Neural cell (in vitro differentiated cells): ENCODE results near the gene ENPP7. TPM values are rescaled to one million over a fixed set of nuclear protein-coding genes. Genes with fewer than 3 reads are reported as not detected.

Experiments used
- H2AFZ ChIP-seq: fragments of 200-600, 300-800 bp; sonication (generic), shearing (Covaris generic); 2 replicates; pipeline ENCODE4 v1.6.0; 2014; ENCODE audit warnings: low read depth, mild to moderate bottlenecking, antibody characterized with exemption, low read length, moderate library complexity
- H3F3A ChIP-seq: fragments of 200-600 bp; shearing (Covaris generic); 2 replicates; pipeline ENCODE4 v1.6.1; 2016; ENCODE audit warnings: mild to moderate bottlenecking, moderate library complexity, mixed read lengths, antibody characterized with exemption, low read length; ENCODE audit not compliant: insufficient read depth, poor library complexity, severe bottlenecking
- H3K27ac ChIP-seq: fragments of 200-600, 300-800 bp; sonication (generic), shearing (Covaris generic); 2 replicates; pipeline ENCODE4 v1.5.1; 2014; ENCODE audit warnings: mild to moderate bottlenecking, low read length, moderate library complexity
- H3K27me3 ChIP-seq: fragments of 300-800, 200-600 bp; sonication (generic), shearing (Covaris generic); 2 replicates; pipeline ENCODE4 v1.6.0; 2014; ENCODE audit warnings: mild to moderate bottlenecking, low read depth, low read length, moderate library complexity; ENCODE audit not compliant: insufficient read depth
- H3K36me3 ChIP-seq: fragments of 300-800, 200-600 bp; sonication (generic), shearing (Covaris generic); 2 replicates; pipeline ENCODE4 v1.5.1; 2014; ENCODE audit warnings: mild to moderate bottlenecking, antibody characterized with exemption, low read length, moderate library complexity; ENCODE audit not compliant: insufficient read depth
- H3K4me2 ChIP-seq: fragments of 300-800, 200-600 bp; sonication (generic), shearing (Covaris generic); 2 replicates; pipeline ENCODE4 v1.6.0; 2014; ENCODE audit warnings: mild to moderate bottlenecking, low read length
- H3K4me3 ChIP-seq: fragments of 300-800, 200-600 bp; sonication (generic), shearing (Covaris generic); 2 replicates; pipeline ENCODE4 v1.5.1; 2014; ENCODE audit warnings: mild to moderate bottlenecking, low read length, moderate library complexity
- H3K79me2 ChIP-seq: fragments of 200-600 bp; shearing (Covaris generic); replicated peaks from 2 replicates; pipeline ENCODE4 v1.6.0; 2014; ENCODE audit warnings: mild to moderate bottlenecking, low read length, moderate library complexity; ENCODE audit not compliant: insufficient read depth
- H3K9ac ChIP-seq: fragments of 300-800, 200-600 bp; sonication (generic), shearing (Covaris generic); 2 replicates; pipeline ENCODE4 v1.6.1; 2016; ENCODE audit warnings: mild to moderate bottlenecking, low read length, mixed read lengths
- H3K9me2 ChIP-seq: fragments of 200-600 bp; shearing (Covaris generic); 2 replicates; pipeline ENCODE4 v1.6.1; 2016; ENCODE audit warnings: mild to moderate bottlenecking, low read length, mixed read lengths; ENCODE audit not compliant: insufficient read depth
- H3K9me3 ChIP-seq: fragments of 200-600, 300-800 bp; sonication (generic), shearing (Covaris generic); 2 replicates; pipeline ENCODE4 v1.6.1; 2016; ENCODE audit warnings: mild to moderate bottlenecking, mixed run types, low read length, moderate library complexity, mixed read lengths
- H4K20me1 ChIP-seq: fragments of 200-600 bp; shearing (Covaris generic); 2 replicates; pipeline ENCODE4 v1.6.1; 2016; ENCODE audit warnings: mild to moderate bottlenecking, mixed run types; ENCODE audit not compliant: insufficient read depth
- EP300 ChIP-seq: fragments of 450-650 bp; conservative IDR thresholded peaks from 2 replicates; pipeline ENCODE4 v1.6.1; 2014; ENCODE audit warnings: antibody characterized with exemption, mild to moderate bottlenecking, moderate library complexity; ENCODE audit not compliant: poor library complexity, severe bottlenecking
- EZH2 ChIP-seq: fragments of 200-600, 300-800 bp; shearing (Covaris generic), sonication (generic); IDR thresholded peaks from 2 replicates; pipeline ENCODE4 v1.6.1; 2014; ENCODE audit warnings: antibody characterized with exemption, low read length, borderline replicate concordance, mild to moderate bottlenecking; ENCODE audit not compliant: insufficient read depth, poor library complexity, severe bottlenecking
- MXI1 ChIP-seq: fragments of 450-650 bp; conservative IDR thresholded peaks from 2 replicates; pipeline ENCODE4 v1.6.1; 2014; ENCODE audit warnings: antibody characterized with exemption, mild to moderate bottlenecking; ENCODE audit not compliant: poor library complexity, severe bottlenecking
- POLR2AphosphoS5 ChIP-seq: IDR thresholded peaks from 2 replicates; pipeline ENCODE4 v1.6.1; 2012
- RAD21 ChIP-seq: fragments of 450-650 bp; conservative IDR thresholded peaks from 2 replicates; pipeline ENCODE4 v1.6.1; 2014; ENCODE audit warnings: antibody characterized with exemption, mild to moderate bottlenecking, moderate library complexity
- SMC3 ChIP-seq: fragments of 450-650 bp; conservative IDR thresholded peaks from 2 replicates; pipeline ENCODE4 v1.6.1; 2014; ENCODE audit warnings: antibody characterized with exemption, mild to moderate bottlenecking, moderate library complexity; ENCODE audit not compliant: poor library complexity
- TAF1 ChIP-seq: IDR thresholded peaks from 2 replicates; pipeline ENCODE4 v1.6.1; 2012; ENCODE audit warnings: low read depth
- polyA plus RNA-seq: library from polyadenylated mRNA; depleted of rRNA; stranded (reverse); fragments of >200 nt; gene quantifications from 2 replicates; pipeline ENCODE4 v1.2.3, GENCODE V29; 2014
- TF ChIP-seq, protein P1 (sequence below): IDR thresholded peaks from 2 replicates; pipeline ENCODE4 v1.6.1; 2012; ENCODE audit warnings: borderline replicate concordance
- TF ChIP-seq, protein P2 (sequence below): fragments of 450-650 bp; IDR thresholded peaks from 2 replicates; pipeline ENCODE4 v1.5.1; 2014; ENCODE audit warnings: antibody characterized with exemption, mild to moderate bottlenecking, moderate library complexity; ENCODE audit not compliant: poor library complexity, severe bottlenecking

ENPP7 gene
- polyA plus RNA-seq, 1 donor from 2014 or later: not detected

DNA sequence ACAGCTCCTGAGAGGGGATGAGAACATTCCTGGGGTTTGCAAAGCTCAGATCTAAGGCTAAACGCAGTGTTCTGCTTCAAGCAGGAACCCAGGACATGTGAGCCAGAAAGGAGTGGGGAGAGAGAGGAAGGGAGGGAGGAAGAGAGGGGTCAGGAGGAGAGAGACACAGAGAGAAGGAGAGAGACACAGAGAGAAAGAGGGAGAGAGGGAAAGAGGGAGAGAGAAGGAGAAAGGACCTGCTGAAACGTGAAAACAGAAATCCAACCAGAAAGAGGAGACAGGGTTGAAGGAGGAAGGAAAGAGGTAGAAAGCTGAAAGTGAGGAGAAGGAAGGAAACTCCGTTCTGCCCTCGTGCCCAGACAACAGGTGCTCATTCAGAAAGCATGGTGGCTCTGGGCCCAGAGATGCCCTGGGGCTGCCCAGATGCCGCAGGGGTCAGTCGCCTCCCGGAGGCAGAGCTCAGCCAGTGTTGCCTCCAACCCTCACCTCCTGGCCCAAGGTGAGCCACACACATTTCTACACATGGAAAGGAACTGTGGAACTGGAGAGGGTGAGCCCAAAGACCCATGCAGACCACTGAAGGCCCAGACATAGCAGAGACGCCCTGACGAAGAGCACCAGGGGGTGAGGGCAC lies 49.0 kb upstream of the ENPP7 start:
- Histone ChIP-seq H3K9me3 (no peaks in the 10 kb centered on the region), H3K79me2 (no peaks in the 10 kb centered on the region), H3K27me3 (no peaks in the 10 kb centered on the region), H3K4me3 (no peak overlapping the region), H3K9me2 (no peaks in the 10 kb centered on the region), H3K9ac (no peak overlapping the region), H4K20me1 (no peaks in the 10 kb centered on the region), H2AFZ (no peak overlapping the region), H3F3A (no peaks in the 10 kb centered on the region), H3K27ac (no peak overlapping the region), H3K36me3 (no peaks in the 10 kb centered on the region), H3K4me2 (no peak overlapping the region)
- TF ChIP-seq SMC3 (no peak), EP300 (no peak), RAD21 (no peak), TAF1 (no peak), EZH2 (no peak), POLR2AphosphoS5 (no peak), MXI1 (no peak)
- TF ChIP-seq, protein P1, sequence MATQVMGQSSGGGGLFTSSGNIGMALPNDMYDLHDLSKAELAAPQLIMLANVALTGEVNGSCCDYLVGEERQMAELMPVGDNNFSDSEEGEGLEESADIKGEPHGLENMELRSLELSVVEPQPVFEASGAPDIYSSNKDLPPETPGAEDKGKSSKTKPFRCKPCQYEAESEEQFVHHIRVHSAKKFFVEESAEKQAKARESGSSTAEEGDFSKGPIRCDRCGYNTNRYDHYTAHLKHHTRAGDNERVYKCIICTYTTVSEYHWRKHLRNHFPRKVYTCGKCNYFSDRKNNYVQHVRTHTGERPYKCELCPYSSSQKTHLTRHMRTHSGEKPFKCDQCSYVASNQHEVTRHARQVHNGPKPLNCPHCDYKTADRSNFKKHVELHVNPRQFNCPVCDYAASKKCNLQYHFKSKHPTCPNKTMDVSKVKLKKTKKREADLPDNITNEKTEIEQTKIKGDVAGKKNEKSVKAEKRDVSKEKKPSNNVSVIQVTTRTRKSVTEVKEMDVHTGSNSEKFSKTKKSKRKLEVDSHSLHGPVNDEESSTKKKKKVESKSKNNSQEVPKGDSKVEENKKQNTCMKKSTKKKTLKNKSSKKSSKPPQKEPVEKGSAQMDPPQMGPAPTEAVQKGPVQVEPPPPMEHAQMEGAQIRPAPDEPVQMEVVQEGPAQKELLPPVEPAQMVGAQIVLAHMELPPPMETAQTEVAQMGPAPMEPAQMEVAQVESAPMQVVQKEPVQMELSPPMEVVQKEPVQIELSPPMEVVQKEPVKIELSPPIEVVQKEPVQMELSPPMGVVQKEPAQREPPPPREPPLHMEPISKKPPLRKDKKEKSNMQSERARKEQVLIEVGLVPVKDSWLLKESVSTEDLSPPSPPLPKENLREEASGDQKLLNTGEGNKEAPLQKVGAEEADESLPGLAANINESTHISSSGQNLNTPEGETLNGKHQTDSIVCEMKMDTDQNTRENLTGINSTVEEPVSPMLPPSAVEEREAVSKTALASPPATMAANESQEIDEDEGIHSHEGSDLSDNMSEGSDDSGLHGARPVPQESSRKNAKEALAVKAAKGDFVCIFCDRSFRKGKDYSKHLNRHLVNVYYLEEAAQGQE: no peak
- TF ChIP-seq, protein P2, sequence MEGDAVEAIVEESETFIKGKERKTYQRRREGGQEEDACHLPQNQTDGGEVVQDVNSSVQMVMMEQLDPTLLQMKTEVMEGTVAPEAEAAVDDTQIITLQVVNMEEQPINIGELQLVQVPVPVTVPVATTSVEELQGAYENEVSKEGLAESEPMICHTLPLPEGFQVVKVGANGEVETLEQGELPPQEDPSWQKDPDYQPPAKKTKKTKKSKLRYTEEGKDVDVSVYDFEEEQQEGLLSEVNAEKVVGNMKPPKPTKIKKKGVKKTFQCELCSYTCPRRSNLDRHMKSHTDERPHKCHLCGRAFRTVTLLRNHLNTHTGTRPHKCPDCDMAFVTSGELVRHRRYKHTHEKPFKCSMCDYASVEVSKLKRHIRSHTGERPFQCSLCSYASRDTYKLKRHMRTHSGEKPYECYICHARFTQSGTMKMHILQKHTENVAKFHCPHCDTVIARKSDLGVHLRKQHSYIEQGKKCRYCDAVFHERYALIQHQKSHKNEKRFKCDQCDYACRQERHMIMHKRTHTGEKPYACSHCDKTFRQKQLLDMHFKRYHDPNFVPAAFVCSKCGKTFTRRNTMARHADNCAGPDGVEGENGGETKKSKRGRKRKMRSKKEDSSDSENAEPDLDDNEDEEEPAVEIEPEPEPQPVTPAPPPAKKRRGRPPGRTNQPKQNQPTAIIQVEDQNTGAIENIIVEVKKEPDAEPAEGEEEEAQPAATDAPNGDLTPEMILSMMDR: no peak

DNA sequence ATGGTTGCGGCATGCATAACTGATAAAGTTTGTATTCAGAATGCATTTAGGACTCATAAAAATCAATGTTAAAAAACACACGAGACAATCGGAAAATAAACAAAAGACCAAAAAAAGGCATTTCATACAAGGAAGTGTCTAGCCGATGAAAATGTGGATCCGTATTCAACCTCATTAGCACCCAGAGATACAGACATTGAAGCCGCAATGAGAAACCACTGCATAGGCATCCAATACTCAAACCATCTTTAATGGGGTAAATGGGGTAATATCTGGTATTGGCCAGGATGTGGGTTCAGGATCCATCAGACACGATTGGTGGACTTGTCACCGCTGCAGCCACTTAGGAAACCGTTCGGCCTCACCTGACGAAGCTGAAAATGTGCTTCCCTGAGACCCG lies 47.4 kb upstream of the ENPP7 start:
- no peaks in the 10 kb centered on the region for H3K79me2 ChIP-seq
- TF ChIP-seq SMC3: no peak
- TF ChIP-seq, protein P1: no peak
- no peak for TF ChIP-seq EZH2
- no peak for TF ChIP-seq TAF1
- TF ChIP-seq EP300: no peak
- no peak for TF ChIP-seq POLR2AphosphoS5
- TF ChIP-seq, protein P2: no peak
- TF ChIP-seq MXI1: no peak
- TF ChIP-seq RAD21: no peak

More for the DNA sequence above, 47.4 kb upstream of the ENPP7 start:
- H3K4me2 ChIP-seq: no peak overlapping the region
- H3K27me3 ChIP-seq: no peaks in the 10 kb centered on the region
- no peaks in the 10 kb centered on the region for H3K36me3 ChIP-seq
- no peak overlapping the region for H3K27ac ChIP-seq
- no peaks in the 10 kb centered on the region for H3K9me3 ChIP-seq
- no peaks in the 10 kb centered on the region for H4K20me1 ChIP-seq
- H3F3A ChIP-seq: no peaks in the 10 kb centered on the region
- H2AFZ ChIP-seq: no peak overlapping the region
- H3K9ac ChIP-seq: no peak overlapping the region
- no peaks in the 10 kb centered on the region for H3K9me2 ChIP-seq
- H3K4me3 ChIP-seq: no peak overlapping the region
